Left lung (tissue), 10 donors: ENCODE data around the gene LSG1. TPM values are rescaled to one million over a fixed set of nuclear protein-coding genes. Genes with fewer than 3 reads are reported as not detected.
"Not testable (repeated sequence)": the region's sequence is repeated elsewhere in the genome, so short reads cannot be mapped to it uniquely, and the experiment has no call there.

Source experiments
- ATAC-seq: fragments of 200-7000 bp; cut with Tn5 transposase; one replicate; pipeline ENCODE4 v1.9.1; 2020; ENCODE audit warnings: moderate library complexity
- DNase-seq, 4 donors: peaks; one replicate each; pipeline ENCODE4 v3.0.0-alpha.2; 2013 to 2020
- H3K27ac ChIP-seq, 2 donors: fragments of 200-600 bp; sonication (generic) in 1 of 2; one replicate each; pipeline versions ENCODE4 v1.5.0 to v1.8.0; 2020 to 2021
- H3K27me3 ChIP-seq, 2 donors: fragments of 200-600 bp; sonication (generic) in 1 of 2; one replicate each; pipeline versions ENCODE4 v1.5.0 to v1.8.0; 2020 to 2021
- H3K36me3 ChIP-seq, 2 donors: fragments of 200-600 bp; sonication (generic) in 1 of 2; one replicate each; pipeline versions ENCODE4 v1.5.0 to v1.8.0; 2020 to 2021
- H3K4me1 ChIP-seq, 2 donors: fragments of 200-600 bp; one replicate each; pipeline ENCODE4 v1.8.0; 2021
- H3K4me3 ChIP-seq, 2 donors: fragments of 200-600 bp; sonication (generic) in 1 of 2; one replicate each; pipeline versions ENCODE4 v1.5.0 to v1.8.0; 2020 to 2021; ENCODE audit warnings: mild to moderate bottlenecking in 1 of 2
- H3K9me3 ChIP-seq, 2 donors: fragments of 200-600 bp; sonication (generic) in 1 of 2; one replicate each; pipeline versions ENCODE4 v1.5.0 to v1.8.0; 2020 to 2021
- intact Hi-C, 2 donors: fragments of 100-400 bp; cut with DNase I; formaldehyde crosslinking; loops; one replicate each; pipeline versions ENCODE4 v1.11.2 to v1.14.2; 2022
- polyA plus RNA-seq, 6 donors: library from polyadenylated mRNA; unstranded; fragments of 120-200 nt; gene quantifications; one replicate each; pipeline ENCODE4 v1.2.1, GENCODE V29; 2013; ENCODE audit not compliant: insufficient read length in 6 of 6
- total RNA-seq, 2 donors: library from RNA; stranded (reverse); fragmentation: NEBNext Ultra II Directional; extraction: Animal tissue kit (Norgen Biotek cat#: 25700); gene quantifications; one replicate each; pipeline ENCODE4 v1.2.1, GENCODE V29; 2021
- TF ChIP-seq, protein P1 (sequence below), 2 donors: fragments of 200-600 bp; sonication (generic) in 1 of 2; IDR thresholded peaks; one replicate each; pipeline versions ENCODE4 v1.5.0 to v1.8.0; 2021; ENCODE audit warnings: antibody characterized with exemption in 2 of 2
- donor health status: DM: no; HTN: yes; CAD: no.
- donor health status: DM: no; HTN: no; CAD: no.

The LSG1 gene
- total and polyA plus RNA-seq, 8 donors = 18.2 to 74.0 (median 46.9) TPM

DNA sequence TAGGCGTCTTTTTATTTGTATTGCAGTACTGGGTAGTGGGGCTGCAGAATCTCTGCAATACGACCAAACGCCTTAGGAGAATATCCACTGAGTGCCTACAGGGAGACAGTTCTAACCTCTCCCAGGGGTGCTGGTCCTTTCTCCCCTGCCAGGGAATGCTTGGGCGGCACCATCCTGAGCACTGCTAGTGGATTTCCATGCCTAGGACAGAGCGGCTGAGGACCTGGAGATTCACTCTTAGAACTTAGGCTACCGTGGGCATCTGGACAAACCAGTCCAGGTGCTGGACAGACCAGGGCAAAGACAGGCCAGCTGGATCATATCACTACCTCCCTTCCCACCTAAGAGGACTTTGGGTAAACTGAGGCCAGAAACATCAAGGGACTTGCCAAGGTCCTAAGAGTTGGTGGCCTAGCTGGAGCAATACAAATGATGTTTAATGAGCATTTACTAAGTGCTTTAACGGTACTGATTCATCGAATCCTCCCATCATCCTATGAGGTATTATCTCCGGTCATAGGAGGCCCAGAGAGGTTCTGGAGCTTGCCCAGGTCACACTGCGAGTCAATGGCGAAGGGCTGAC is 39.7 kb downstream of the LSG1 start:
- H3K27ac ChIP-seq = peak overlapping the region; percentile 2 to 65
- ATAC-seq = no peak
- peak in 1 of 4 donors; percentile 32 for DNase-seq
- intact Hi-C loops = no loop called here
- H3K27me3 ChIP-seq = no peaks in the 10 kb centered on the region
- H3K36me3 ChIP-seq = peaks cover 0 to 10% of the 10 kb centered on the region in 2 donors
- peak overlapping the region; percentile 50 to 62 for H3K4me3 ChIP-seq
- H3K9me3 ChIP-seq = no peaks in the 10 kb centered on the region
- peaks cover 0 to 18% of the 10 kb centered on the region in 2 donors for H3K4me1 ChIP-seq
- TF ChIP-seq, protein P1, sequence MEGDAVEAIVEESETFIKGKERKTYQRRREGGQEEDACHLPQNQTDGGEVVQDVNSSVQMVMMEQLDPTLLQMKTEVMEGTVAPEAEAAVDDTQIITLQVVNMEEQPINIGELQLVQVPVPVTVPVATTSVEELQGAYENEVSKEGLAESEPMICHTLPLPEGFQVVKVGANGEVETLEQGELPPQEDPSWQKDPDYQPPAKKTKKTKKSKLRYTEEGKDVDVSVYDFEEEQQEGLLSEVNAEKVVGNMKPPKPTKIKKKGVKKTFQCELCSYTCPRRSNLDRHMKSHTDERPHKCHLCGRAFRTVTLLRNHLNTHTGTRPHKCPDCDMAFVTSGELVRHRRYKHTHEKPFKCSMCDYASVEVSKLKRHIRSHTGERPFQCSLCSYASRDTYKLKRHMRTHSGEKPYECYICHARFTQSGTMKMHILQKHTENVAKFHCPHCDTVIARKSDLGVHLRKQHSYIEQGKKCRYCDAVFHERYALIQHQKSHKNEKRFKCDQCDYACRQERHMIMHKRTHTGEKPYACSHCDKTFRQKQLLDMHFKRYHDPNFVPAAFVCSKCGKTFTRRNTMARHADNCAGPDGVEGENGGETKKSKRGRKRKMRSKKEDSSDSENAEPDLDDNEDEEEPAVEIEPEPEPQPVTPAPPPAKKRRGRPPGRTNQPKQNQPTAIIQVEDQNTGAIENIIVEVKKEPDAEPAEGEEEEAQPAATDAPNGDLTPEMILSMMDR (IDR thresholded peaks at IDR 0.05) = no peak

GRCh38 chr3:194631696-194632095 is 40.3 kb downstream of the LSG1 start:
- no peak overlapping the region for H3K27ac ChIP-seq
- H3K27me3 ChIP-seq = no peaks in the 10 kb centered on the region
- ATAC-seq (no peak), DNase-seq (peak in 1 of 4 donors; percentile 17)
- H3K36me3 ChIP-seq = peaks cover 0 to 11% of the 10 kb centered on the region in 2 donors
- intact Hi-C loops = no loop called here
- H3K9me3 ChIP-seq = no peaks in the 10 kb centered on the region
- TF ChIP-seq, protein P1 (IDR thresholded peaks at IDR 0.05) = no peak
- peaks cover 0 to 18% of the 10 kb centered on the region in 2 donors for H3K4me1 ChIP-seq
- H3K4me3 ChIP-seq = peak overlapping the region in 1 of 2 donors; percentile 62

- intact Hi-C loops, ATAC-seq: not testable (repeated sequence)
- peaks cover 0 to 18% of the 10 kb centered on the region in 2 donors for H3K36me3 ChIP-seq
Measured at GRCh38 chr3:194630681-194631080, 41.3 kb downstream of the LSG1 start.

GRCh38 chr3:194624956-194625355 is 47.0 kb downstream of the LSG1 start:
- Histone ChIP-seq H3K27ac (no peak overlapping the region), H3K27me3 (no peaks in the 10 kb centered on the region), H3K4me1 (peaks cover 0 to 8% of the 10 kb centered on the region in 2 donors), H3K36me3 (peaks cover 0 to 33% of the 10 kb centered on the region in 2 donors), H3K9me3 (no peaks in the 10 kb centered on the region), H3K4me3 (no peak overlapping the region)
- TF ChIP-seq, protein P1 (IDR thresholded peaks at IDR 0.05) = no peak
- DNase-seq = peak in 1 of 4 donors; percentile 16
- no peak for ATAC-seq
- intact Hi-C loops = no loop called here

More at GRCh38 chr3:194630681-194631080, 41.3 kb downstream of the LSG1 start:
- DNase-seq = peak in 2 of 4 donors; percentile 11 to 31
- peaks cover 0 to 18% of the 10 kb centered on the region in 2 donors for H3K4me1 ChIP-seq
- not testable (repeated sequence) for H3K27ac ChIP-seq, H3K4me3 ChIP-seq, H3K27me3 ChIP-seq, H3K9me3 ChIP-seq

- H3K27me3 ChIP-seq = no peaks in the 10 kb centered on the region
- H3K4me3 ChIP-seq = no peak overlapping the region
- H3K4me1 ChIP-seq = peaks cover 0 to 8% of the 10 kb centered on the region in 2 donors
- intact Hi-C loops = no loop called here
- TF ChIP-seq, protein P1 (IDR thresholded peaks at IDR 0.05) = no peak
- peak in 1 of 4 donors; percentile 80 for DNase-seq
- H3K36me3 ChIP-seq = peaks cover 0 to 33% of the 10 kb centered on the region in 2 donors
- no peak overlapping the region for H3K27ac ChIP-seq
- H3K9me3 ChIP-seq = no peaks in the 10 kb centered on the region
- ATAC-seq = no peak
Measured at GRCh38 chr3:194623449-194624290, 48.3 kb downstream of the LSG1 start.
